Immature natural killer cell (primary cell): ENCODE data around the gene VAMP5. TPM values are rescaled to one million over a fixed set of nuclear protein-coding genes. Genes with fewer than 3 reads are reported as not detected.
A peak's percentile ranks its signal among the peaks of the same experiment; 100 is the strongest.
"Not testable (repeated sequence)": the region's sequence is repeated elsewhere in the genome, so short reads cannot be mapped to it uniquely, and the experiment has no call there.

Experiments
- DNase-seq, 3 donors: peaks; one replicate each; pipeline ENCODE4 v3.0.0; 2022; ENCODE audit warnings: mixed read lengths in 1 of 3
- H3K27ac Mint-ChIP-seq, 6 donors: one replicate each; pipeline ENCODE4 v1.8.0; 2020; ENCODE audit warnings: mixed read lengths in 6 of 6, mild to moderate bottlenecking in 5 of 6, inconsistent platforms in 4 of 6, moderate library complexity in 3 of 6
- H3K27me3 Mint-ChIP-seq, 3 donors: one replicate each; pipeline ENCODE4 v1.8.0; 2020 to 2021; ENCODE audit warnings: low read depth in 3 of 3, mild to moderate bottlenecking in 3 of 3, mixed read lengths in 3 of 3, moderate library complexity in 3 of 3, inconsistent platforms in 1 of 3
- H3K36me3 Mint-ChIP-seq, 3 donors: one replicate each; pipeline ENCODE4 v1.8.0; 2020; ENCODE audit warnings: mixed read lengths in 3 of 3, inconsistent platforms in 2 of 3, mild to moderate bottlenecking in 2 of 3
- H3K4me1 Mint-ChIP-seq, 2 donors: one replicate each; pipeline ENCODE4 v1.8.0; 2020; ENCODE audit warnings: inconsistent platforms in 2 of 2, mild to moderate bottlenecking in 2 of 2, mixed read lengths in 2 of 2, moderate library complexity in 1 of 2
- H3K4me3 Mint-ChIP-seq, 5 donors: one replicate each; pipeline ENCODE4 v1.8.0; 2020; ENCODE audit warnings: mild to moderate bottlenecking in 5 of 5, mixed read lengths in 5 of 5, inconsistent platforms in 3 of 5, moderate library complexity in 3 of 5
- H3K9me3 Mint-ChIP-seq, 6 donors: one replicate each; pipeline ENCODE4 v1.8.0; 2020; ENCODE audit warnings: mild to moderate bottlenecking in 6 of 6, mixed read lengths in 6 of 6, inconsistent platforms in 4 of 6, moderate library complexity in 3 of 6
- polyA plus RNA-seq, 3 donors: library from polyadenylated mRNA; unstranded; fragments of 300-500 nt; fragmentation: Illumina TruSeq; gene quantifications; one replicate each; pipeline ENCODE4 v1.2.3, GENCODE V29; 2021

The VAMP5 gene
- polyA plus RNA-seq, 3 donors from 2014 or later, result 154 to 219 (median 201) TPM

- H3K27ac Mint-ChIP-seq, result peak within 1 kb of the TSS; percentile 91 to 97 (median 96)
- H3K36me3 Mint-ChIP-seq, result no peaks in the 10 kb centered on the region
- peaks cover 0 to 9% (median 4%) of the 10 kb centered on the region in 3 donors for H3K27me3 Mint-ChIP-seq
- peak; percentile 89 to 91 (median 91) for DNase-seq
- H3K9me3 Mint-ChIP-seq, result no peaks in the 10 kb centered on the region
- H3K4me3 Mint-ChIP-seq, result peak within 1 kb of the TSS; percentile 95 to 99 (median 98)
- peaks cover 32 to 33% of the 10 kb centered on the region in 2 donors for H3K4me1 Mint-ChIP-seq
Observed at GRCh38 chr2:85595301-85596025, 11.2 kb downstream of the VAMP5 start, which contains the start of gene RNF181. Gene RNF181, plus strand, starts transcription at chr2:85595745. Its CDS starts 19 bp downstream, at chr2:85595764.

DNA sequence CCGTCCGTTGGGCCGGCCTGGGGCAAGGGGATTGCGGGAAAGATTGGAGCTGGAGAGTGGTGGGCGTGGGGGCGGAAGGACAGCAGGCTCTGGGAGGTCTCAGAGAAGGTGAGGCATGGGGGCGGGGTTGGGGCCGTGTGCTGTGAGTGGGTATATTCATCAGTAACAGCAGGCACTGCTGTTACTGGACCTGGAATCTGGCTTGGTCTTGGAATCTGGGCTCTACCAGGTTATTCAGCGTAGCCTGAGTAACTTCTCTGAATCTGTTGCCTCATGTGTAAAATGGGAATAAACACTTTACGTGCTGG is 11.7 kb downstream of the VAMP5 start:
- H3K27me3 Mint-ChIP-seq, result peaks cover 0 to 9% (median 4%) of the 10 kb centered on the region in 3 donors
- H3K4me1 Mint-ChIP-seq, result peaks cover 32 to 33% of the 10 kb centered on the region in 2 donors
- no peak for DNase-seq

GRCh38 chr2:85596486-85597143 is 12.4 kb downstream of the VAMP5 start:
- H3K4me1 Mint-ChIP-seq, result peaks cover 33 to 35% of the 10 kb centered on the region in 2 donors
- peak overlapping the region in 5 of 6 donors; percentile 24 to 96 (median 91) for H3K27ac Mint-ChIP-seq

More for the DNA sequence above, 11.7 kb downstream of the VAMP5 start:
- H3K9me3 Mint-ChIP-seq, result no peaks in the 10 kb centered on the region
- peak overlapping the region; percentile 91 to 97 (median 96) for H3K27ac Mint-ChIP-seq
- H3K36me3 Mint-ChIP-seq, result no peaks in the 10 kb centered on the region
- peak overlapping the region; percentile 95 to 99 (median 98) for H3K4me3 Mint-ChIP-seq

GRCh38 chr2:85597241-85597640 is 13.0 kb downstream of the VAMP5 start:
- no peak for DNase-seq
- peaks cover 0 to 14% (median 4%) of the 10 kb centered on the region in 3 donors for H3K27me3 Mint-ChIP-seq
- H3K4me1 Mint-ChIP-seq, result peaks cover 37 to 40% of the 10 kb centered on the region in 2 donors
- peak overlapping the region; percentile 57 to 98 (median 96) for H3K4me3 Mint-ChIP-seq
- peak overlapping the region in 1 of 6 donors; percentile 21 for H3K27ac Mint-ChIP-seq
- no peaks in the 10 kb centered on the region for H3K36me3 Mint-ChIP-seq
- no peaks in the 10 kb centered on the region for H3K9me3 Mint-ChIP-seq

More at GRCh38 chr2:85596486-85597143, 12.4 kb downstream of the VAMP5 start:
- no peaks in the 10 kb centered on the region for H3K9me3 Mint-ChIP-seq
- DNase-seq, result no peak
- peak overlapping the region; percentile 95 to 99 (median 98) for H3K4me3 Mint-ChIP-seq
- no peaks in the 10 kb centered on the region for H3K36me3 Mint-ChIP-seq
- H3K27me3 Mint-ChIP-seq, result peaks cover 0 to 12% (median 4%) of the 10 kb centered on the region in 3 donors

DNA sequence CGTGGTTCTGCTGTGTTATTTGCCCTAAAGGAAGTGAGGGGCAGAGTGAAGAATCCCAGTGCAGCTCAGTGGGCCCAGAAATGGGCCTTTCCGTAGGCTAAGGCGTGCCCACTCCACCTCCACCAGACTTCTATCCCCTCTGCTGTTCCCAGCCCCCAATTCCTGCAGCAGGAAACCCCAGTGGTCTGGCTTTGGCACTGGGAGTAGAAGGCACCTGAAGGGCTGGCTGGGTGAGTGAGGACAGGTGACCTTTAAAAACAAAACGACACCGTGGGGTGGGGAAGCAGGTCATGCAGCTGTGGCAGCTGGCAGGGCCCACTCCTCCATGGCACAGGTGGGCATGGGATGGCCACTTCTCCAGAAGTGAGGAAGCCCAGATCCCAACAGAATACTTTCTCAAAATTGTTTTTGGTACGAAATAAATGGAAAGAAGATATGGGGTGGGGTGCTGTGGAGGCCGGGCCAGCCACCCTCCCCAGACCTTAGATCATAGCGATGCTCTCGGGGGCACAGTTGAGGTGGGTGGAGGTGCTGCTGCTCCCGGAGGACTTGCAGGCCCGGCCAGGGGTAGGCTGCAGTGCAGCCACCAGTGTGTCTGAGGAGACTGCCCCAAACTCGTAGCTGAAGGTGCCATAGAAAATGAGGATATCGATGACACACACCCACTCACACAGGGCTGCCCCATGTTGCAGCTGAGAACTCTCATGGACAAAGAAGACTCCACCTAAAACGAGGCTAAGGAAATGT is 14.5 kb downstream of the VAMP5 start:
- Mint-ChIP-seq H3K9me3 (no peaks in the 10 kb centered on the region), H3K4me3 (no peak overlapping the region), H3K27me3 (peaks cover 0 to 14% (median 7%) of the 10 kb centered on the region in 3 donors), H3K27ac (no peak overlapping the region), H3K4me1 (peaks cover 48 to 49% of the 10 kb centered on the region in 2 donors), H3K36me3 (no peaks in the 10 kb centered on the region)
- no peak for DNase-seq

- Mint-ChIP-seq H3K27me3 (peaks cover 0 to 14% (median 9%) of the 10 kb centered on the region in 3 donors), H3K27ac (peak overlapping the region in 1 of 6 donors; percentile 29), H3K4me1 (peaks cover 46 to 48% of the 10 kb centered on the region in 2 donors), H3K36me3 (no peaks in the 10 kb centered on the region), H3K9me3 (no peaks in the 10 kb centered on the region), H3K4me3 (no peak overlapping the region)
- DNase-seq, result no peak
Observed at GRCh38 chr2:85599468-85600234, 15.4 kb downstream of the VAMP5 start.

- Mint-ChIP-seq H3K4me3 (peak overlapping the region in 2 of 5 donors; percentile 80 to 85), H3K9me3 (no peaks in the 10 kb centered on the region), H3K36me3 (no peaks in the 10 kb centered on the region), H3K4me1 (peaks cover 44 to 48% of the 10 kb centered on the region in 2 donors), H3K27ac (peak overlapping the region in 1 of 6 donors; percentile 64), H3K27me3 (peaks cover 0 to 13% (median 9%) of the 10 kb centered on the region in 3 donors)
- DNase-seq, result no peak
Observed at GRCh38 chr2:85600235-85600575, 16.0 kb downstream of the VAMP5 start.

GRCh38 chr2:85600951-85601770 is 16.9 kb downstream of the VAMP5 start:
- H3K27me3 Mint-ChIP-seq, result peaks cover 0 to 6% (median 5%) of the 10 kb centered on the region in 3 donors
- H3K4me1 Mint-ChIP-seq, result peaks cover 34 to 48% of the 10 kb centered on the region in 2 donors
- no peak for DNase-seq
- peak overlapping the region; percentile 80 to 87 (median 85) for H3K4me3 Mint-ChIP-seq
- H3K9me3 Mint-ChIP-seq, result no peaks in the 10 kb centered on the region
- H3K27ac Mint-ChIP-seq, result peak overlapping the region; percentile 31 to 87 (median 64)
- H3K36me3 Mint-ChIP-seq, result no peaks in the 10 kb centered on the region

GRCh38 chr2:85601771-85602475 is 17.7 kb downstream of the VAMP5 start:
- Mint-ChIP-seq H3K27me3 (peaks cover 0 to 6% (median 5%) of the 10 kb centered on the region in 3 donors), H3K4me1 (peaks cover 26 to 40% of the 10 kb centered on the region in 2 donors), H3K4me3 (peak overlapping the region; percentile 80 to 87 (median 85)), H3K9me3 (no peaks in the 10 kb centered on the region), H3K27ac (peak overlapping the region; percentile 34 to 87 (median 76)), H3K36me3 (no peaks in the 10 kb centered on the region)
- no peak for DNase-seq

DNA sequence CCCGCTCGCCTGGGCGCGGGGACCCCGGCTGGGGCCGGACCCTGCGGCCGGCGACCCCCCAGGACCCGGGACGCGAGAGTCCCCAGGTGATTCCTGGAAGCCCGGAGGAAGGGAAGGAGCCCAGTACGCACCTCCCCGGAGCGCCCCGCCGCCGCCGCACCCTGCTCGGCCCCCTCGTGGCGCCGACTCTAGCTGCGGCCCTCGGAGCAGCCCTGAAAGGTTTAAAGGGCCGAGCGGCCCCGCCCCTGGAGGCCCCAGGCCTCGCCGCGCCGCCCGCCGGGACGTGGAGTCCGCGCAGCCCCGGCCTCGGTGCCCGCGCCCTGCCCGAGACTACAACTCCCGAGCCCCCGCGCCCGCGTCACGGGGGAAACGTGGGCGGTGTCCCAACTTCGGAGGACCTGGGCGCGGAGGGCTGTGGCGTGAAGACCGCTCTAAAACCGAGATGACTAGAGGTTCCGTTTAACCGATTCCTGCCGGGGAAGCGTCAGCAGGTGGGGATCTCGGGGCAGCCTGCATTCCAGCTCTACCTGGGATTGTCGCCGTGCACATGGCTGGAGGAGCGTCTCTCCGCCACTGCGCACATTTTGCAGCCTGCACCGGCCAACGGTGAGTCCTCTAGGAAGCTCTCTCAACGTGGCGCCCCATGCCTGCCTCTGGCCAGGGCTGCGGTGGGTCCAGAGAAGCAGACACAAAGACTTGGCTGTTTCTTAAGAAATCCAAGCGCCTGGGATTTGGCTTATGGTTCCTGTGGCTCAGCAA is 18.4 kb downstream of the VAMP5 start, which contains the start of gene TMEM150A:
Gene TMEM150A, minus strand, starts transcription at position 223 of the 759 bp plus-strand sequence. CDS start 750 bp downstream, outside the sequence.
- peak; percentile 86 to 89 (median 86) for DNase-seq
- Mint-ChIP-seq H3K36me3 (peaks cover 0 to 2% (median 0%) of the 10 kb centered on the region in 3 donors), H3K4me3 (peak within 1 kb of the TSS; percentile 87 to 94 (median 90)), H3K9me3 (no peaks in the 10 kb centered on the region), H3K27me3 (peaks cover 0 to 8% (median 5%) of the 10 kb centered on the region in 3 donors), H3K4me1 (peaks cover 24 to 39% of the 10 kb centered on the region in 2 donors), H3K27ac (peak within 1 kb of the TSS; percentile 74 to 90 (median 82))

DNA sequence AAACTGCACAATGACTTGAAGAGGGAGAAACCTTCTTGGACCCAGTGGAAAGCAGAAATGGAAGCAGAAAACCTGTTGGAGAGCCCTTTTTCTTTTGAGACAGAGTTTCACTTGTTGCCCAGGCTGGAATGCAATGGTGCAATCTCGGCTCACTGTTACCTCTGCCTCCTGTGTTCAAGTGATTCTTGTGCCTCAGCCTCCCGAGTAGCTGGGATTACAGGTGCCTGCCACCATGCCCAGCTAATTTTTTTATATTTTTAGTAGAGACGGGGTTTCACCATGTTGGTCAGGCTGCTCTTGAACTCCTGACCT is 19.9 kb downstream of the VAMP5 start:
- H3K9me3 Mint-ChIP-seq, DNase-seq, H3K27me3 Mint-ChIP-seq: not testable (repeated sequence)
- H3K27ac Mint-ChIP-seq, result peak overlapping the region in 3 of 6 donors; percentile 39 to 79 (median 50)
- peaks cover 28 to 51% of the 10 kb centered on the region in 2 donors for H3K4me1 Mint-ChIP-seq
- peak overlapping the region in 2 of 5 donors; percentile 41 to 89 for H3K4me3 Mint-ChIP-seq
- H3K36me3 Mint-ChIP-seq, result peaks cover 0 to 15% (median 0%) of the 10 kb centered on the region in 3 donors
